ENCODE data around the gene FNDC4.
A peak's percentile ranks its signal among the peaks of the same experiment; 100 is the strongest.
"Not testable (repeated sequence)": the region's sequence is repeated elsewhere in the genome, so short reads cannot be mapped to it uniquely, and the experiment has no call there.

Gene FNDC4

GRCh38 chr2:27494944-27495554, at the start of gene FNDC4:
Gene FNDC4, minus strand, starts transcription at chr2:27495200. Its CDS starts 521 bp downstream, at chr2:27494679.
- DNase-seq (ENCODE audit: low read depth): no peak

- no peak for DNase-seq (ENCODE audit: low read depth)
Observed at GRCh38 chr2:27544143-27544821, 49.3 kb upstream of the FNDC4 start.

- DNase-seq (ENCODE audit: low read depth): not testable (repeated sequence)
Observed at GRCh38 chr2:27539649-27540048, 44.6 kb upstream of the FNDC4 start.

- DNase-seq (ENCODE audit: low read depth): not testable (repeated sequence)
Observed at GRCh38 chr2:27538839-27539450, 43.9 kb upstream of the FNDC4 start.

- no peak for DNase-seq (ENCODE audit: low read depth)
Observed at GRCh38 chr2:27537287-27537686, 42.3 kb upstream of the FNDC4 start.

GRCh38 chr2:27531983-27532382, 37.0 kb upstream of the FNDC4 start:
- no peak for DNase-seq (ENCODE audit: low read depth)

- DNase-seq (ENCODE audit: low read depth): no peak
Observed at GRCh38 chr2:27527182-27527581, 32.2 kb upstream of the FNDC4 start.

- no peak for DNase-seq (ENCODE audit: low read depth)
Observed at GRCh38 chr2:27522400-27522945, 27.5 kb upstream of the FNDC4 start.

- DNase-seq (ENCODE audit: low read depth): no peak
Observed at GRCh38 chr2:27520316-27520715, 25.3 kb upstream of the FNDC4 start.

- no peak for DNase-seq (ENCODE audit: low read depth)
Observed at GRCh38 chr2:27518782-27519113, 23.7 kb upstream of the FNDC4 start.

GRCh38 chr2:27518113-27518781, 23.2 kb upstream of the FNDC4 start:
- no peak for DNase-seq (ENCODE audit: low read depth)

- no peak for DNase-seq (ENCODE audit: low read depth)
Observed at GRCh38 chr2:27509326-27509725, 14.3 kb upstream of the FNDC4 start.

- DNase-seq (ENCODE audit: low read depth): no peak
Observed at GRCh38 chr2:27507293-27507692, 12.3 kb upstream of the FNDC4 start.

GRCh38 chr2:27506587-27506986, 11.6 kb upstream of the FNDC4 start:
- no peak for DNase-seq (ENCODE audit: low read depth)

- DNase-seq (ENCODE audit: low read depth): no peak
Observed at GRCh38 chr2:27502142-27502541, 7.1 kb upstream of the FNDC4 start.

- no peak for DNase-seq (ENCODE audit: low read depth)
Observed at GRCh38 chr2:27501042-27501441, 6.0 kb upstream of the FNDC4 start.

GRCh38 chr2:27498975-27499374, 4.0 kb upstream of the FNDC4 start:
- no peak for DNase-seq (ENCODE audit: low read depth)

- no peak for DNase-seq (ENCODE audit: low read depth)
Observed at GRCh38 chr2:27497288-27497627, 2.3 kb upstream of the FNDC4 start.

GRCh38 chr2:27496357-27497287, 1.6 kb upstream of the FNDC4 start, which contains the start of gene GCKR:
Gene GCKR, plus strand, starts transcription at chr2:27496839. Its CDS starts 66 bp downstream, at chr2:27496905.
- DNase-seq (ENCODE audit: low read depth): peak; percentile 13

GRCh38 chr2:27495840-27496356, 898 bp upstream of the FNDC4 start:
- no peak for DNase-seq (ENCODE audit: low read depth)

GRCh38 chr2:27494284-27494943, 586 bp downstream of the FNDC4 start:
- DNase-seq (ENCODE audit: low read depth): peak; percentile 28
